ENCODE results near the gene CACNG4.
"Not testable (repeated sequence)": the region's sequence is repeated elsewhere in the genome, so short reads cannot be mapped to it uniquely, and the experiment has no call there.

The CACNG4 gene

DNA sequence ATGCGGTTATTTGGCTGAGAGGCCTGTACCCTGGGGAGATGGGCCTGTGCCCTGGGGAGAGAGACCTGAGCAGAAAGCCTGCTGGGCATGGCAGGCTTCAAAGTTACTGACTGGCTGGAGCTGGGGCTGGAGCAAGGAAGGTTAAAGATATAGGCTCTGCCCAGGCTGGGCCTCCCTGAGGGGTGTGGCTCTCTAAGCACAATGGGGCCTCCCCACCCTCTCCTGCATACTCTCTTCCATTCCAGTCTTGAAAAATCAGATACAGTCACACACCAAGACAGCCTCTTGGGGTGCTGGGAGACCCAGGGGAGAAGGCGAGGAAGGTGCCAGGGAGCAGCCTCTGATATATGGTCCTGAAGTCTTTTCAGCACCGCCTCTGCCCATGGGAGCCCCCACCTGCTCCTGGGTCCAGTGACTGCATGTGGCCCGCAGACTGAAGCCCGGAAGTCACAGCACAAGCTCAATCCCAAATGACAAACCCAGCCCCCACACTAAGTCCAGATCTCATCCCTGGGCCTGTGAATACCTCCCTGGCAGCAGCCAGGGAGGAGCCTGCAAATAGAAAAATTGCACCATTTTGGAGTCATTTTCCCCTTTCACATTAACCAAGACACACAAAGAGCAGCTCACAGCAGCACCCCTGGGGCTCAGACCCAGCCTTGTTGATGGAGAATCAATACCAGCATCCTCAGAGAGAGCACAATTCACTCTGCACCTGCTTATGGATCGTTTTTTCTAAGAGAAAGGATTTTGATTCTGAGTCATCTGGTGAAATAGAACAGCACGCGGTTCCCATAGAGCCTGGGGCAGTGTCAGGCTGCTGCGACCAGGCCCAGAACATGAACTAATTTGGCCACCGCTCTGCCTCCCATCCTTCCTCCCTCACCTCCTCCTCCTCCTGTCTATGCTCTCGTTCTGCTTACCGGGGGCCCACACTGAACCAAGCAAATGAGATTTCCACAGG is 54.2 kb downstream of the CACNG4 start:
- no peak for DNase-seq (ENCODE audit: low spot score)

DNA sequence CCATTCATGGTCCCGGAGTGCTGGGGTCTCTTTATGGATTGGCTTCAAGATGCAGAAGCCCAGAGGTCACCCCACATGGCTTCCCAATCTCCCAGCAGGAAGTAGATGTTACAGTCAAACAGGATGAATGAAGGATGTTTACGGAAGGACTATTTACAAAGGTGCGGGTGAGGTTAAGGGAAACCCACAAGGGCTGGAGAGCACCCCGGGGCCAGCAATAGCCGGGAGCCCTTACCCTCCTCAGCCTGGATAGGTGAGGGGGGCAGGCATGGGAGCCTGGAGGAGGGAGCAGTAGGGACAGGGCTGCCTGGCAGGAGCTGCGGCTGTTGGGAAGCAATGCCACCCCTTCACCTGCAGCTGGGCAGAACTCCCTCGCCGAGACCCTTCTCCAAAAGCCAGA is 55.3 kb downstream of the CACNG4 start:
- DNase-seq (ENCODE audit: low spot score): no peak

DNA sequence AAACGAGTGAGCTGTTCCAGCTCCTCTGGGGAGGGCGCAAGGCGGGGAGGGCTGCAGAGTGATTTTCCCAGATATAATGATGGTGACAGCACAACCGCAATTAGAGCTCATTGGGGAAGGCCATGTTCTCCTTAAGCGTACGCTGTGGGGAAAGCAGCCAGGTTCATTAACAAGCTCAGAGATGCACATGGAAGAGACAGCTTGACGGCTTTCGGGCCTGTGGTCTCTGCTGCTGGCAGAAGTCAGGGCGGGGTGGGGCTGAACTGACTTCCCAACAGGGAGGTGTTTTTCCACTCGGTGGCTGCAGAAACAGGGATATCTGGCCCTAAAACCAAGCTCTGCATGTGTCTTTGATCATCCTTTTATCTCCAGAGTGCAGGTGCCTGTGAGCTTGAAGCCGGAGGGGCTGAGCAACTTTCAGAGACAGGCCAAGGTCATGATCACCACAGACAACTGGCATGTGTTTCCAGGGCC is 55.8 kb downstream of the CACNG4 start:
- no peak for DNase-seq (ENCODE audit: low spot score)

DNA sequence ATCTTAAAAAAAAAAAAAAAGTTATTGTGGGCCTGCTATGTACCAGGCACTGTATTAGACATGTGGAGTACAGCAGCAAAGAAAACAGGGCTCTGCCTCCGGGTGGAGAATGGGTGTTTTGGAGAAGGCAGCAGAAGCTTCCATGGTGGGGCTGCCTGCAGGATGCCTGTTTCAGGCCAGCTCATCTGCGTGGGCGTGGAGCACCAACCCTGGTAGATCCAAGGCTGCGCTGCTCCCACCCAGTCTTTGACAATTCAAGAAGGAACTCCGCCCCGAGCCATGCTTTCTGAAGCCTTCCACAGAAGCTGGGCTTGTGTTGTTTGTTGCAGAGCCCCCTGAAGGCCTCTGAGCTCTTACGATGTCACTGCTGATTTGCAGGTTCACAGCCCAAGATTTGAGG is 56.7 kb downstream of the CACNG4 start:
- no peak for DNase-seq (ENCODE audit: low spot score)

DNA sequence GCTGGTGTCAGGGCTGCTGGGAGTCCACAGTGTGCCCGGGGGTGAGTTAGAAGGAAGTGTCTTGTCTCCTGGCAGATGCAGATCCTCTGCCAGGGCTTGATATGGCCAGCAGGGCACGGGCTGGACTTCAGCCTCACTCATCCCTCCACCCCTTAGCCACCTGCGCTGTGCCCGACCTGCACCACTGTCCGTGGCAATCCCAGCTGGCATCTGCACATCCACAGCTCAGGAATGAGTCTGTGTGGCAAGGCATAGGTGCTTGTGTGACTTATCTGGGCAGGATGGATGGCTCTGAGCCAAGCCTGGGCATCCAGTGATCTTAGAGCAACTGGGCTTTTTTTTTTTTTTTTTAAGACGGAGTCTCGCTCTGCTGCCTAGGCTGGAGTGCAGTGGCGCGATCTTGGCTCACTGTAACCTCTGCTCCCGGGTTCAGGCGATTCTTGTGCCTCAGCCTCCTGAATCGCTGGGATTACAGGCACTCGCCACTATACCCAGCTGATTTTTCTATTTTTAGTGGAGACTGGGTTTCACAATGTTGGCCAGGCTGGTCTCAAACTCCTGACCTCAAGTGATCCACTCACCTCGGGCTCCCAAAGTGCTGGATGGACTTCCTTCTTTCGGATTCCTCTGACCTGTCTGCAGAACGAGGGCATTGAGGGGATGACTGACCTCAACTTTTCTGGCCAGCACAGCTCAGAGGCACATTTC is 57.4 kb downstream of the CACNG4 start:
- no peak for DNase-seq (ENCODE audit: low spot score)

DNA sequence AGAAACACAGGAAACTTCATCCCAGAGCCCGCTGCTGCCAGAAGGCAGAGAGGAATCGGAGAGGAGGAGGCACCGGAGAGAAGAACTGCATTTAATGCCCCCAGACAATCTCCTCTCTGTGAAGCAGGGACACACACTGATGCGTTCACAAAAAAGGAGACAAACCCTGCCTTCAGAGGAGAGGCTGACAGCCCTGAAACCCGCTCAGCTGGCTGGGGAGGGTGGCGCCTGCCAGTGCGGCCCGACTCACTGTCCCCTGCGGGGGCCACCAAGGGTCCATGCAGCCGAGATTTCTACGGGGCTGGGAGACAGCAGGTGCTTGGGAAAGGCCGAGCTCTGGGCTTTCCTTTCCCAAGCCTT is 57.9 kb downstream of the CACNG4 start:
- DNase-seq (ENCODE audit: low spot score): no peak

DNA sequence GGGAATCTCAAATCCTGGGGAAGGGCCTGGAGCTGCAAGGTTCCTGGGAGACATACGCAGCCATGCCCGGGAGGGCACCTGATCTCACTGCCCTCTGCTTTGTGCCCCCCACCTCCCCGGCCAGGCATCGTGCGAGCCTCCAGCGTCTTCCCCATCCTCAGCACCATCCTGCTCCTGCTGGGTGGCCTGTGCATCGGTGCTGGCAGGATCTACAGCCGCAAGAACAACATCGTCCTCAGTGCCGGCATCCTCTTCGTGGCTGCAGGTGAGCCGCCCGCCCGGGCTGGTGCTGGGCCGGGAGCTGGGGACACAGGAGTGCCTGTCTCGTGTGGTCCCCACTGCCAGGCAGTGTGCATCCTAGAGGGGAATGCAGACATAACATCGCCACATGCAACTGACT is 60.2 kb downstream of the CACNG4 start:
- DNase-seq (ENCODE audit: low spot score): no peak

DNA sequence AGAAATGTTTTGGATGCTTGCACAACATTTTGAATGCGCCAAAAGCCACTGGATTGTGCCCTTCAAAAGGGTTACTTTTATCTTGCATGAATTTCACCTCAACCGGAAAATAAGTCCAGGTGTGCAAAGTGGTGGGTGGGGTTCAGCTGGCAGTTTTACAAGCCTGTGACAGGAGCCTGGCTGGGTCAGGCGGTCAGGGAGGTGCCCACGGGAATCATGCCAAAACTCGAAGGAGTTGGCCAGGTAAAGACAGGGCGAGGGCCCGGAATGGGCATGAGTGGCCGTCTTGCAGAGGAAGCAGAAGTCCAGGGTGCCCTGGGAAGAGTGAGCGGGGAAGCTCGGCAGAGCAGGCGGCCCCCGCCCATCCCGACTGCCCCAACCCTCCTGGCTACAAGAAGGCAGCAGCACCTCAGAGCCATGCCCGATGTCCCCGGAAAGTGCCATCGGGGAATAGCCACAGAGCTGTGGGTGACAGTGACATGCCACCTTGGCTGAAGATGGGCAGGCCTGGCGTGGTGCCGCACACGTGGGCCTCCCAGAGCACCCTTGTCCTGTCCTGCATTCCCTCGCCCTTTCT is 60.8 kb downstream of the CACNG4 start:
- DNase-seq (ENCODE audit: low spot score): no peak

DNA sequence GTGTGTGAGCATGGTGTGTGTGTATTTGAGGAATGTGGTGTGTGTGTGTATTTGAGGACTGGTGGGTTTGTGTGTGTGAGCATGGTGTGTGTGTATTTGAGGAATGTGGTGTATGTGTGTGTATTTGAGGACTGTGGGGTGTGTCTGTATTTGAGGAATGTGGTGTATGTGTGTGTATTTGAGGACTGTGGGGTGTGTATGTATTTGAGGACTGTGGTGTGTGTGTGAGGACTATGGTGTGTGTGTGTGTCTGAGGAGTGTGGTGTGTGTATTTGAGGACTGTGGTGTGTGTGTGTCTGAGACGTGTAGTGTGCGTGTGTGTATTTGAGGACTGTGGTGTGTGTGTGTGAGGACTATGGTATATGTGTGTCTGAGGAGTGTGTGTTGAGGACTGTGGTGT is 61.8 kb downstream of the CACNG4 start:
- no peak for DNase-seq (ENCODE audit: low spot score)

DNA sequence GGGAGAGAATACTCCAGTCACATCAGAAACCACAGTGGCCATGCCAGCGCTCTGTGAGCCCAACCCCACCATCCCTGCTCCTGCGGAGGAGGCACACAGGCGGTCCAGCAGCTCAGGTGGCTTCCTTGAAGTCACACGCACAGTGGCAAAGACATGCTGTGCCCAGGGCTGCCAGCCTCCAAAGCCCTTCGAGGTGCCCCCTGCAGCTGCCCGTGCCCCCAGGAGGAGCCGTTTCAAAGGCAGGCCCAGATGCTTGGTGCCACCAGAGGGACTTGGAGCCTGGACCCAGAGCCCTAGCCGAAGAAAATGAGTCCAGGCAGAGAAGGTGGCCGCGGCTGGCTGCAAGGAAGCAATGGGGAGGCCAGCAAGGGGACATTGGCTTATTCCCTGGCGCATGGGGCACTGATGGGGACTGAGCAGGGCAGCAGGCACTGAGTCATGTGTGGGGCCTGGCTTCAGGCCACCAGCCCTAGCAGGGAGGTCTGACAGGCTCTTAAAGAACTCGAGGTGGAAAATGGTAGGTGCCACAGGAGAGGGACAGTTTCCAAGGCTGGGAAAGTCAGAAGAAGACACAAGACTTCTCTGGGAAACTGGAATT is 62.6 kb downstream of the CACNG4 start:
- no peak for DNase-seq (ENCODE audit: low spot score)

DNA sequence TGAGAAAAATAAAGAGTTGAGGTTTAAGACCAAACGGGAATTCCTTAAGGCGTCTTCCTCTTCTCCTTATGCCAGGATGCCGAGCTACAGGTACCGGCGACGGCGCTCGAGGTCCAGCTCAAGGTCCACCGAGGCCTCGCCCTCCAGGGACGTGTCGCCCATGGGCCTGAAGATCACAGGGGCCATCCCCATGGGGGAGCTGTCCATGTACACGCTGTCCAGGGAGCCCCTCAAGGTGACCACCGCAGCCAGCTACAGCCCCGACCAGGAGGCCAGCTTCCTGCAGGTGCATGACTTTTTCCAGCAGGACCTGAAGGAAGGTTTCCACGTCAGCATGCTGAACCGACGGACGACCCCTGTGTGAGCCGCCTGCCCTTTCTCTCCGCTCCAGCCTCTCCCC is 66.1 kb downstream of the CACNG4 start:
- DNase-seq (ENCODE audit: low spot score): no peak

DNA sequence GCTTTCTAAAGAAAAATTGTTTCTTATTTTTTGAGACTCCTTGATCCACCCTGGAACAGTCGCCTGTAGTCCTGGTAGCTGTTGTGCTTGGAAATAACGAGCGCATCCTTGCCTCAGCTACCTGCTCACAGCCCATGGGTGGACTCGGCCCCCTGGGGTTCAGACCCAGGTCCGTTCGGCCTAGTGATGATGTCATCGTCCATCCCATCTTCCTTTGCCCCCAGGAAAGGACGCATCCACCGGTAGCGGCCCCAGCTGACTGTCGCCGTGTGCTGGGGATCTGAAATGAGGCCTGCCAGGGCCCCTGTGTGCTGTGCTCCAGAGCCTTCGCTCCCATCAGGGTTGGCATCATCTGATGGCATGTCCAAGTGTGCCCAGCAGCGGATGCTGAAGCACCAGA is 67.9 kb downstream of the CACNG4 start:
- DNase-seq (ENCODE audit: low spot score): no peak

DNA sequence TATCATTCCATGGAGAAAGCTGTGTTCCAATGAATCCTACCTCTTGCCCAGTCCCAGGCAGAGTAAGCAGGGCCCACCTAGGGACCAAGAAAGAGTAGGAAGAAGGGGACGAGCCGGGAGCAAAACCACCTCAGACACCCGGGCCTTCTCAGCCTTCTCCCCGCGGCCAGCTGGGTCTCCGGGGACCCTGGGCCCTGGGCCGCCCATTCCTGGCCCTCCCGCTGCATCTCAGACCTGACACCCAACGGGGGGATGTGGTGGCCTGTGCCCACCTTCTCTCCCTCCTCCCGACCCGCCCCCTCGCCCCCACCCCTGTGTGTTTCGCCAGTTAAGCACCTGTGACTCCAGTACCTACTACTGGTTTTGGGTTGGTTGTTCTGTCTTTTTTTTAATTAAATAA is 68.5 kb downstream of the CACNG4 start:
- DNase-seq (ENCODE audit: low spot score): no peak

DNA sequence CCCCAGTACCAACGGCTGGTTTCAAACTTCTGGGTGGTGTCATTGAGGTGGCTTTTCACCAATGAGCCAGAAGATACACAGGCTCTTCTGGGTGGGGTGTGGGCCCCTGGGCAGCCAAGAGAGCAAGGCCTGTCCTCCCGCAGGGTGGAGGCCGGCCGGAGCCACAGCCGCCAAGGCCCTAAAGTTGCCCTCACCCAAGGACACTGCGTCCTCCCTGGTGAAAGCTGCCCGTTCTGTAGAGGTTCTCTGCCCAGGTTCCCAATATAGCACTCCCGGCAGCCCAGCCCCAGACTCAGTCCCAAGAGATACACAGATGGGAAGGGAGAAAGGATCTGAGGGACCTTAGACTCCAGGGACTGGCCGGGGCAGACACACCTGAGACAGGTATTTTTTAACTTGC is 69.1 kb downstream of the CACNG4 start:
- DNase-seq (ENCODE audit: low spot score): no peak

DNA sequence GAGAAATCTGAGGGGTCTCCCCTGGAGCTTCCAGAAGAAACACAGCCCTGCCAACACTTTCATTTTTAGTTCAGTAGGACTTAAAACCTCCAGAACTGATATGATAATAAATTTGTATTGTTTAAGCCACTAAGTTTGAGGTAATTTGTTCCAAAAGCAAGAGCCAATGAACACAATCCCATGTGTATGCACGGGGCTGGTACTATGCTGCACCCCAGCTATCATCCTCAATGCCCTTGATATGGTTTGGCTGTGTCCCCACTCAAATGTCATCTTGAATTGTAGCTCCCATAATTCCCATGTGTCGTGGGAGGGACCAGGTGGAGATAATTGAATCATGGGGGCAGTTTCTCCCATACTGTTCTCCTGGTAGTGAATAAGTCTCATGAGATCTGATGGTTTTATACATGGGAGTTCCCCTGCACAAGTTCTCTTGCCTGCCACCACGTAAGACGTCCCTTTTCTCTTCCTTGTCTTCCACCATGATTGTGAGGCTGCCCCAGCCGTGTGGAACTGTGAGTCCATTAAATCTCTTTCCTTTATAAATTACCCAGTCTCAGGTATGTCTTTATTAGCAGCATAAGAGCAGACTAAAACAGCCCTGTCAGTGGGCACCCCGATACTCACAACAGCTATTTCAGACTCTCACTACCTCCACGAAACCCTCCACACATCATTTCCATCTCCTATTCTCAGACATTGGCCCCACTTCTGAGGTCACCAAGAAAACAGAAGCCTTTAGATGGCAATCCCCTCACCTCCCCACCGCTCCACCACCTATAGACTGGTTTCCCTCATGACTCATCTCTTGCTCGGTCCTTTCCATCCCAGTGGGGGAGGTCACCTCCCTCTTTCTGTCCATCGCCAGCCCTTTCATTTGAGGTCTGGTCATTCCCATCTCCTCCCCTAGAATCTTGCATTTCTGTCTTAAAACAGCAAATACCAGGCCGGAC is 70.9 kb downstream of the CACNG4 start:
- no peak for DNase-seq (ENCODE audit: low spot score)

DNA sequence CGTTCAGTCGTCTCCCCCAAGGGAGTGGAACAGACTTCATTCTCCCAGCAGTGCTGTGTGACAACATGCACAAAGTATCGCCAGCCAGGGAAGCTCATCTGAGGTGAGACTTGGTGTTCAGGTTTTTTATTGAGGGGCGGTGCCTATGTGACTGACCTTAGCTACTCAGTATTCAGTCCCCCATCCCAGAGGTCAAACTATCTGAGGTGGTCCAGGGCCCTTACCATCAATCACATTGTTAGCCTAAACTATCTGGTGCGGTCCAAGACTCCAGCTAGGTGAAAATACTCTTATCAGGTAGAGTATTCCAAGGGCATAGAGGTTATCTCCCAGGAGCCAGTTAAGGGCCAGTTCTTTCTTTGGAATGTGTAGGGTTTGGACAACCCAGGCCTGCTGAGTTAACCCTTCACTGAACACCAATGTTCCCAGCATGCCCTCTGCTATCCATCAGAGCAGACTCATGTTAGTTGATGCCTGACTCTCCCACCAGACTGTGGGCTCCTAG is 74.4 kb downstream of the CACNG4 start:
- DNase-seq (ENCODE audit: low spot score): no peak

DNA sequence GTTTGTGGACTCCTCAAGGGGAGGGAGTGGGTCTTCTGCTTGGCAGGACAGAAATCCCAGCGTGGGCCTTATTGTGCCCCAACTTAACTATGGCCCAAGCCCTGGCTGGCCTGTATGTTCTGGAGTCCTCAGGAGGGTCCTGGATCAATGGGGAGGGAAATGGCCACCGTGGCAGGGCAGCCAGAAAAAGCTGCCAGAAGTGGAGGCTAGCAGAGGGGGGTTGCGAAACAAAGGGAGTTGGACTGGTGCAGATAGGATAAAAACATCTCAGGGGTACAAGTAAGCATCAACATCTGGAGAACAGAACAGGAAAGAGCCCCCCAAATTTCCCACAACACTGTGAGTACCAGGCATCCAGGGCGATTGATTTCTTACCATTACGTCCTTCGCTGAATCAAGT is 76.1 kb downstream of the CACNG4 start:
- DNase-seq (ENCODE audit: low spot score): no peak

DNA sequence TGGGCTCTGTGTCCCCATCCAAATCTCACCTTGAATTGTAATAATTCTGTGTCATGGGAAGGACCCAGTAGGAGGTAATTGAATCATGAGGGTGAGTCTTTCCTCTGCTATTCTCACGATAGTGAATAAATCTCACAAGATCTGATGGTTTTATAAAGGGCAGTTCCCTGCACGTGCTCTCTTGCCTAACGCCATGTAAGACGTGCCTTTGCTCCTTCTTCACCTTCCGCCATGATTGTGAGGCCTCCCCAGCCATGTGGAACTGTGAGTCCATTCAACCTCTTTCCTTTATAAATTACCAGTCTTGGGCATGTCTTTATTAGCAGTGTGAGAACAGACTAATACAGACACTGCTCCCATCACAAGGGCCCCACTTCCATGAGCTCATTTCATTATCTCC is 76.6 kb downstream of the CACNG4 start:
- not testable (repeated sequence) for DNase-seq (ENCODE audit: low spot score)

DNA sequence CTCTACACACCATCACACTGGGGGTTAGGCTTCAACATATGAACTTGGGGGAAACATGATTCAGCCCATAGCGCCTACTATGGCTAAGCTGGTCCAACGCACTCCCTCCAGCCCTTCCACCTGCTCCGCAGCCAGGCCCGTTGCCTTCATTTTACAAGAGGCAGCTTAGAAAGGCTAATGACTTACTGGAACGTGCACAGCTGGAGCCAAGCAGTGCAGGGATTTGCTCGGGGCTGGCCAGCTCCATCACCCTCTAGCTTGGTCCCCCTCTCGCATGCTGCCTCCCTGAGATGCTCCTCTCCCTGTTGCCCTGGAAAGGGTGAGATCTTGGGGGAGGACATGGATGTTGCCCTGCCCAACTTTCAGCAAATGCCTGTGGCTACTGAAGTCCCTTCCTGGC is 77.0 kb downstream of the CACNG4 start:
- no peak for DNase-seq (ENCODE audit: low spot score)

DNA sequence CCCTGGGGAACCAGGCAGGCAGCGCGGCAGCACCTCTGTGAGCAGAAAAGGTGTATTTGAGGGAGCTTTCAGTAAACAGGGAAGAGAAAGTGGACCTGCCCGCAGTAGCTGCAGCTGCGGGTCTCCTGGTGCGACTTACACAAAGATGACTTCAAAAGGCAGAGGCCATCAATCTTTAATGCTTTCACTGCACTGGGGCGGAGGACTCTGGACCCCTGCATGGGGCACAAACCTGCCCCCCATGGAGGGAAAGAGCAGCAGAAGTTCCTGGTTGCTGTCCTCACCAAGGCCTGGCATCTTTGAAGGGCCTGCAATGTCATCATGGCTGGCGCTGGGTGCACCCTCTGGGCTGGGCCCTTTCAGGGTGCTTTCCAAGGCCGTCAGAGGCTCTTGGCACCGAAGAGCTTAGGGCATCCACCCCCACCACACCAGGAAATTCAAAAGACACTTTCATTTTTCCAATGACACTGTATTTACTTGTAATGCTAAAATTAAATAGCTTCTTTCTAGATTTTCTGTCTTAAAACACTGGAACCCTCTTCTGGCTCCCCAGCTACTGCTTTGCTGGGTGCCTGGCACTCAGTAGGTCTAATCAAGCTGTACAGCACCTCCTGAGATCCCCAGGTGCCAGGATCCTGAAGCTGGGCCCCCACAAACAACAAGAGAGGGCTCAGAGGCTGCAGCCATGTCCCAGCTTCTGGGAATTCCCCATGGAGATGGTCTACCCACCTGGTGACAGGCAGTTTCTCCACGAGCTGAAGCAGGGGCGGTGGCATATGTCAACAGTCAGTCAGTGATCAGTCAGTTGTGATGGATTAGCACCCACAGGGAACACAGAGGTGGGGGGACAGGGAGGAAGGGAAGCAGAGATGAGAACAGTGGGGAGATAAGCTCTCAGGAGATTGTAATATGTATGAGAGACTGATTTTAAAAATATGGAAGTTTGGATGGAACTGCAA is 77.7 kb downstream of the CACNG4 start:
- DNase-seq (ENCODE audit: low spot score): no peak
